Parathyroid adenoma (tissue), 2 donors: ENCODE measurements around the gene NOTCH3.

ENCODE experiments used
- H2AFZ ChIP-seq: fragments of 300-600 bp; sonication (generic); one replicate; pipeline ENCODE4 v1.7.0; 2017; ENCODE audit warnings: antibody characterized with exemption, mild to moderate bottlenecking
- H3K27ac ChIP-seq: fragments of 300-600 bp; sonication (generic); one replicate; pipeline ENCODE4 v1.7.0; 2017
- H3K27me3 ChIP-seq: fragments of 300-600 bp; sonication (generic); one replicate; pipeline ENCODE4 v1.7.0; 2017; ENCODE audit warnings: low read length; ENCODE audit not compliant: control insufficient read depth, insufficient read depth
- H3K36me3 ChIP-seq: fragments of 300-600 bp; sonication (generic); one replicate; pipeline ENCODE4 v1.7.0; 2017; ENCODE audit warnings: low read length; ENCODE audit not compliant: control insufficient read depth, insufficient read depth
- H3K4me1 ChIP-seq: fragments of 300-600 bp; sonication (generic); one replicate; pipeline ENCODE4 v1.7.0; 2017; ENCODE audit warnings: control low read depth
- H3K4me2 ChIP-seq: fragments of 300-600 bp; sonication (generic); one replicate; pipeline ENCODE4 v1.7.0; 2017; ENCODE audit warnings: low read length
- H3K4me3 ChIP-seq: fragments of 300-600 bp; sonication (generic); one replicate; pipeline ENCODE4 v1.7.0; 2017; ENCODE audit warnings: low read depth, low read length
- H3K79me2 ChIP-seq: fragments of 300-600 bp; sonication (generic); one replicate; pipeline ENCODE4 v1.7.0; 2017; ENCODE audit warnings: control low read depth
- H3K9ac ChIP-seq: fragments of 300-600 bp; sonication (generic); one replicate; pipeline ENCODE4 v1.7.0; 2017; ENCODE audit warnings: mild to moderate bottlenecking
- H3K9me3 ChIP-seq: fragments of 300-600 bp; sonication (generic); one replicate; pipeline ENCODE4 v1.7.0; 2017; ENCODE audit warnings: low read length; ENCODE audit not compliant: control insufficient read depth
- CTCF ChIP-seq: fragments of 300-600 bp; sonication (generic); IDR thresholded peaks from one replicate; pipeline ENCODE4 v1.7.0; 2017; ENCODE audit warnings: antibody characterized with exemption, mild to moderate bottlenecking
- donor health status: primary hyperparathyroidism.

NOTCH3 gene

GRCh38 chr19:15156391-15156790 lies 44.4 kb downstream of the NOTCH3 start:
- Histone ChIP-seq H2AFZ (no peak overlapping the region), H3K27me3 (no peaks in the 10 kb centered on the region), H3K4me1 (no peaks in the 10 kb centered on the region), H3K4me3 (no peak overlapping the region), H3K36me3 (no peaks in the 10 kb centered on the region), H3K9me3 (no peaks in the 10 kb centered on the region), H3K27ac (no peak overlapping the region), H3K9ac (no peak overlapping the region), H3K4me2 (no peak overlapping the region), H3K79me2 (no peaks in the 10 kb centered on the region)
- no peak for TF ChIP-seq CTCF

GRCh38 chr19:15155296-15155695 lies 45.5 kb downstream of the NOTCH3 start:
- no peaks in the 10 kb centered on the region for H3K9me3 ChIP-seq
- no peaks in the 10 kb centered on the region for H3K4me1 ChIP-seq
- no peak overlapping the region for H3K27ac ChIP-seq
- TF ChIP-seq CTCF, result no peak
- H3K79me2 ChIP-seq, result no peaks in the 10 kb centered on the region
- H3K4me2 ChIP-seq, result no peak overlapping the region
- H2AFZ ChIP-seq, result no peak overlapping the region
- no peaks in the 10 kb centered on the region for H3K27me3 ChIP-seq
- H3K4me3 ChIP-seq, result no peak overlapping the region
- no peak overlapping the region for H3K9ac ChIP-seq
- no peaks in the 10 kb centered on the region for H3K36me3 ChIP-seq

GRCh38 chr19:15154002-15154612 lies 46.7 kb downstream of the NOTCH3 start:
- no peaks in the 10 kb centered on the region for H3K79me2 ChIP-seq
- peak; percentile 21 for TF ChIP-seq CTCF
- H3K27me3 ChIP-seq, result no peaks in the 10 kb centered on the region

GRCh38 chr19:15149737-15150136 lies 51.1 kb downstream of the NOTCH3 start:
- H3K4me3 ChIP-seq, result no peak overlapping the region
- H3K79me2 ChIP-seq, result no peaks in the 10 kb centered on the region
- H3K4me2 ChIP-seq, result no peak overlapping the region
- H2AFZ ChIP-seq, result no peak overlapping the region
- H3K9ac ChIP-seq, result no peak overlapping the region
- H3K4me1 ChIP-seq, result no peaks in the 10 kb centered on the region
- no peak overlapping the region for H3K27ac ChIP-seq
- no peak for TF ChIP-seq CTCF
- H3K36me3 ChIP-seq, result no peaks in the 10 kb centered on the region
- H3K9me3 ChIP-seq, result no peaks in the 10 kb centered on the region
- no peaks in the 10 kb centered on the region for H3K27me3 ChIP-seq

More at GRCh38 chr19:15154002-15154612, 46.7 kb downstream of the NOTCH3 start:
- H3K4me2 ChIP-seq, result no peak overlapping the region
- no peaks in the 10 kb centered on the region for H3K4me1 ChIP-seq
- H2AFZ ChIP-seq, result no peak overlapping the region
- no peak overlapping the region for H3K4me3 ChIP-seq
- no peak overlapping the region for H3K27ac ChIP-seq
- H3K36me3 ChIP-seq, result no peaks in the 10 kb centered on the region
- no peak overlapping the region for H3K9ac ChIP-seq
- no peaks in the 10 kb centered on the region for H3K9me3 ChIP-seq

- Histone ChIP-seq H3K36me3 (no peaks in the 10 kb centered on the region), H3K27me3 (no peaks in the 10 kb centered on the region), H3K9me3 (no peaks in the 10 kb centered on the region), H3K79me2 (no peaks in the 10 kb centered on the region), H3K4me2 (no peak overlapping the region), H3K9ac (no peak overlapping the region), H2AFZ (no peak overlapping the region), H3K27ac (no peak overlapping the region), H3K4me1 (no peaks in the 10 kb centered on the region), H3K4me3 (no peak overlapping the region)
- TF ChIP-seq CTCF, result no peak
Observed at GRCh38 chr19:15147090-15147489, 53.7 kb downstream of the NOTCH3 start.
